ENCODE measurements around the gene SUDS3. TPM values are rescaled to one million over a fixed set of nuclear protein-coding genes. Genes with fewer than 3 reads are reported as not detected.

SUDS3 gene
- total RNA-seq, 1 donor from 2014 or later: 23.4 TPM

DNA sequence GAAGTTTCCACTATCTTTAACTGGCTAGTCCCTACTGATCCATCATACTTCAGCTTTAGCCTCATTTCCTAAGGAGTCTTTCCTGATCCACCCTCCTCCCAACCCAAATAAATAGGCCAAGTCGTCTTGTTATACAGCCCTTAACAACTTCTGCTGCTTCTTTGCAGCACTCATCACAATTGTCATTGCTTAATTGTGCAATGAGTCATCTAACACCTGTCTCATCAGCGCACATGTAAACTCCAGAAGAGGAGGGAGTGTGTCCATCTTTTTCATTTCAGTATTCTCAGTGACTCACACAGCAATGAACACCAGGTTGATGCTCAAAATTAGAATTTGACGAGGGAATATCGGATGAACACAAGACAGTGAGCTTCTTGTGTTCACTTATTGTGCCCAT is 87.3 kb downstream of the SUDS3 start:
- H3K9me3 Mint-ChIP-seq (ENCODE audit: low read depth): peaks cover 4% of the 10 kb centered on the region
- no peak for DNase-seq (ENCODE audit: low spot score)
- TF ChIP-seq, protein P1, sequence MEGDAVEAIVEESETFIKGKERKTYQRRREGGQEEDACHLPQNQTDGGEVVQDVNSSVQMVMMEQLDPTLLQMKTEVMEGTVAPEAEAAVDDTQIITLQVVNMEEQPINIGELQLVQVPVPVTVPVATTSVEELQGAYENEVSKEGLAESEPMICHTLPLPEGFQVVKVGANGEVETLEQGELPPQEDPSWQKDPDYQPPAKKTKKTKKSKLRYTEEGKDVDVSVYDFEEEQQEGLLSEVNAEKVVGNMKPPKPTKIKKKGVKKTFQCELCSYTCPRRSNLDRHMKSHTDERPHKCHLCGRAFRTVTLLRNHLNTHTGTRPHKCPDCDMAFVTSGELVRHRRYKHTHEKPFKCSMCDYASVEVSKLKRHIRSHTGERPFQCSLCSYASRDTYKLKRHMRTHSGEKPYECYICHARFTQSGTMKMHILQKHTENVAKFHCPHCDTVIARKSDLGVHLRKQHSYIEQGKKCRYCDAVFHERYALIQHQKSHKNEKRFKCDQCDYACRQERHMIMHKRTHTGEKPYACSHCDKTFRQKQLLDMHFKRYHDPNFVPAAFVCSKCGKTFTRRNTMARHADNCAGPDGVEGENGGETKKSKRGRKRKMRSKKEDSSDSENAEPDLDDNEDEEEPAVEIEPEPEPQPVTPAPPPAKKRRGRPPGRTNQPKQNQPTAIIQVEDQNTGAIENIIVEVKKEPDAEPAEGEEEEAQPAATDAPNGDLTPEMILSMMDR (IDR thresholded peaks at IDR 0.05): no peak
- no peaks in the 10 kb centered on the region for H3K4me1 Mint-ChIP-seq (ENCODE audit: low read depth)
- H3K4me3 Mint-ChIP-seq (ENCODE audit: unreplicated experiment): no peak overlapping the region
- H3K36me3 Mint-ChIP-seq (ENCODE audit: low read depth): peaks cover 2% of the 10 kb centered on the region
- no peaks in the 10 kb centered on the region for H3K27me3 Mint-ChIP-seq (ENCODE audit: low read depth)
- H3K27ac Mint-ChIP-seq (ENCODE audit: unreplicated experiment): no peak overlapping the region

DNA sequence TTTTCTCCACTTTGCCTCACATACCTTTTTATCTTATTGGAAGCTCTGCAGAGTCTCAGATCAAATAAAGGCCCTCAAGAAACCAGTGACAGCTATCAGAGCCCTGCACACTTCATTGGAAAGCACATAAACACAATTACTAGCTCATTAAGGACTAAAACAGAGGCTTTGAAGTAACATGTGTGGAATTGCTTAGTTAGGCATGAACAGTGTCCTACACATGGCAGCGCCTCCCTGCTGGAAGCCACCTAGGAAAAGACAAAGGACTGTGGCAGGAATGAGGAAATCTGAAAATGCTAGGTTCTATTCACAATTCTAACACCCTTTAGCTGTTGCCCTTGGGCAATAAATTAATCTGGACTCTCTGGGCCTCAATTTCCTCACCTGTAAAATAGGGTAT is 89.4 kb downstream of the SUDS3 start:
- Mint-ChIP-seq H3K27ac (ENCODE audit: unreplicated experiment) (no peak overlapping the region), H3K9me3 (ENCODE audit: low read depth) (peaks cover 7% of the 10 kb centered on the region), H3K36me3 (ENCODE audit: low read depth) (peaks cover 2% of the 10 kb centered on the region), H3K4me3 (ENCODE audit: unreplicated experiment) (no peak overlapping the region), H3K4me1 (ENCODE audit: low read depth) (no peaks in the 10 kb centered on the region), H3K27me3 (ENCODE audit: low read depth) (no peaks in the 10 kb centered on the region)
- no peak for DNase-seq (ENCODE audit: low spot score)
- TF ChIP-seq, protein P1 (IDR thresholded peaks at IDR 0.05): no peak

Other genes with a start within 250 kb of the SUDS3 start
- gene PEBP1, start 240.4 kb upstream of the SUDS3 start, total RNA-seq: 134 to 153 TPM (median 138 TPM) in 3 replicates
- 18.3 to 31.3 TPM (median 19.9 TPM) in 3 replicates for gene TAOK3, start 3.6 kb upstream of the SUDS3 start, total RNA-seq

All from chondrocyte (in vitro differentiated cells).